Calu3 (cell line): ENCODE results near the gene FBXW2. TPM values are rescaled to one million over a fixed set of nuclear protein-coding genes. Genes with fewer than 3 reads are reported as not detected.

ENCODE experiments used
- BruUV-seq: library from RNA; stranded (reverse); fragments of 400-500 nt; replicated peaks from 2 replicates; lab custom pipeline; 2021; lab: Mats Ljungman, UMichigan
- CTCF ChIA-PET: fragments of 300-600 bp; sonication (Branson Sonifier 250); formaldehyde crosslinking; loops from one replicate; lab custom pipeline; 2022; ENCODE audit warnings: antibody characterized with exemption; lab: Charles Lee
- DNase-seq: peaks from one replicate; pipeline ENCODE4 v3.0.0; 2022
- H3K27ac Mint-ChIP-seq: one replicate; pipeline ENCODE4 v1.8.0; 2022; ENCODE audit warnings: mixed read lengths; ENCODE audit not compliant: unreplicated experiment
- H3K27me3 Mint-ChIP-seq: one replicate; pipeline ENCODE4 v1.8.0; 2022; ENCODE audit warnings: mixed read lengths; ENCODE audit not compliant: unreplicated experiment
- H3K36me3 Mint-ChIP-seq: one replicate; pipeline ENCODE4 v1.8.0; 2022; ENCODE audit warnings: mild to moderate bottlenecking, moderate library complexity, mixed read lengths; ENCODE audit not compliant: insufficient read depth, unreplicated experiment
- H3K4me1 Mint-ChIP-seq: one replicate; pipeline ENCODE4 v1.8.0; 2022; ENCODE audit warnings: mild to moderate bottlenecking, low read depth, mixed read lengths; ENCODE audit not compliant: unreplicated experiment
- H3K4me3 Mint-ChIP-seq: one replicate; pipeline ENCODE4 v1.8.0; 2022; ENCODE audit warnings: mild to moderate bottlenecking, low read depth, moderate library complexity, mixed read lengths; ENCODE audit not compliant: unreplicated experiment
- H3K9me3 Mint-ChIP-seq: one replicate; pipeline ENCODE4 v1.8.0; 2022; ENCODE audit warnings: low read depth, mixed read lengths; ENCODE audit not compliant: unreplicated experiment
- intact Hi-C: fragments of 100-400 bp; cut with micrococcal nuclease; formaldehyde crosslinking; loops from one replicate; pipeline ENCODE4 v1.10.0; 2022; ENCODE audit not compliant: unreplicated experiment
- total RNA-seq: library from RNA; stranded (reverse); gene quantifications from 2 replicates; pipeline ENCODE4 v1.2.3, GENCODE V29; 2022
- TF ChIP-seq, protein P1 (sequence below): fragments of 200-600 bp; IDR thresholded peaks from one replicate; pipeline ENCODE4 v1.8.0; 2022; ENCODE audit warnings: antibody characterized with exemption; ENCODE audit not compliant: unreplicated experiment

FBXW2 gene
- total RNA-seq, 1 experiment from 2014 or later, result 44.8 TPM

GRCh38 chr9:120712539-120713031, 80.6 kb downstream of the FBXW2 start:
- H3K4me1 Mint-ChIP-seq, result peaks cover 26% of the 10 kb centered on the region
- TSS peak; percentile 32 for BruUV-seq
- H3K4me3 Mint-ChIP-seq, result peak overlapping the region; percentile 87
- intact Hi-C loops, result no loop called here
- TF ChIP-seq, protein P1, sequence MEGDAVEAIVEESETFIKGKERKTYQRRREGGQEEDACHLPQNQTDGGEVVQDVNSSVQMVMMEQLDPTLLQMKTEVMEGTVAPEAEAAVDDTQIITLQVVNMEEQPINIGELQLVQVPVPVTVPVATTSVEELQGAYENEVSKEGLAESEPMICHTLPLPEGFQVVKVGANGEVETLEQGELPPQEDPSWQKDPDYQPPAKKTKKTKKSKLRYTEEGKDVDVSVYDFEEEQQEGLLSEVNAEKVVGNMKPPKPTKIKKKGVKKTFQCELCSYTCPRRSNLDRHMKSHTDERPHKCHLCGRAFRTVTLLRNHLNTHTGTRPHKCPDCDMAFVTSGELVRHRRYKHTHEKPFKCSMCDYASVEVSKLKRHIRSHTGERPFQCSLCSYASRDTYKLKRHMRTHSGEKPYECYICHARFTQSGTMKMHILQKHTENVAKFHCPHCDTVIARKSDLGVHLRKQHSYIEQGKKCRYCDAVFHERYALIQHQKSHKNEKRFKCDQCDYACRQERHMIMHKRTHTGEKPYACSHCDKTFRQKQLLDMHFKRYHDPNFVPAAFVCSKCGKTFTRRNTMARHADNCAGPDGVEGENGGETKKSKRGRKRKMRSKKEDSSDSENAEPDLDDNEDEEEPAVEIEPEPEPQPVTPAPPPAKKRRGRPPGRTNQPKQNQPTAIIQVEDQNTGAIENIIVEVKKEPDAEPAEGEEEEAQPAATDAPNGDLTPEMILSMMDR, result no peak
- DNase-seq, result no peak
- CTCF ChIA-PET, result interaction anchor here (0.6 to 2.8 kb wide), 4 partner anchors 18 to 347 kb away, joined by 3 to 7 read pairs (median 4); no protein-coding TSS in a partner anchor
- H3K27ac Mint-ChIP-seq, result peak overlapping the region; percentile 58
- H3K9me3 Mint-ChIP-seq, result no peaks in the 10 kb centered on the region
- H3K27me3 Mint-ChIP-seq, result no peaks in the 10 kb centered on the region
- H3K36me3 Mint-ChIP-seq, result peaks cover 21% of the 10 kb centered on the region

DNA sequence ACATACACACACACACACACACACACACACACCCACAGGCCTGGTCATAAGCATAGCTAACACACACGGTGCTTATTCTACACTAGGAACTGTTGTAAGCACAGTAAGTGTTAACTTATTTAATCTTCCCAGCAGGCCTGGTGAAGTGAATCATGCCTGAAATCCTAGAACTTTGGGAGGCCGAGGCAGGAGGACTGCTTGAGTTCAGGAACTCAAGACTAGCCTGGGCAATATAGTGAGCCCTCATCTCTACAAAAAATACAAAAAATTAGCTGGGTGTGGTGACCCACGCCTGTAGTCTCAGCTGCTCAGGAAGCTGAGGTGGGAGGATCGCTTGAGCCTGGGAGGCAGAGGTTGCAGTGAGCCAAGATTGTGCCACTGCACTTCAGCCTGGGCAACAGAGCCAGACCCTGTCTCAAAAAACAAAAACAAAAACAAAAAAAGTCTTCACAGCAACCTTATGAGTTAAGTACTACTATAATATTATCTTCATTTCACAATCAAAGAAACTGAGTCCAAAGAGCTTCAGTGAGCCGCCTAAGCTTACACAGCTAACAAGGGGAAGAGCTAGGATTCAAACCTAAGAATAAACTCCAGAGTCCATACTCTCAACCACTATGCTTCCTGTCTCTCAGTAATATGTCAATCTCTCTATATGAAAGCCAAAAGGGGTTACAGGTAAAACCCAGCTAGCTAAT, 81.2 kb downstream of the FBXW2 start:
- CTCF ChIA-PET, result interaction anchor here (0.6 to 2.8 kb wide), 3 partner anchors 19 to 348 kb away, joined by 3 to 7 read pairs (median 4); no protein-coding TSS in a partner anchor
- Mint-ChIP-seq H3K4me3 (peak overlapping the region; percentile 87), H3K36me3 (peaks cover 21% of the 10 kb centered on the region), H3K9me3 (no peaks in the 10 kb centered on the region), H3K4me1 (peaks cover 26% of the 10 kb centered on the region), H3K27me3 (no peaks in the 10 kb centered on the region), H3K27ac (peak overlapping the region; percentile 58)
- intact Hi-C loops, result loop anchor here (2.0 kb wide), 1 partner anchor 93 kb away; no protein-coding TSS in a partner anchor
- no TSS peak for BruUV-seq
- no peak for DNase-seq
- TF ChIP-seq, protein P1, result no peak

GRCh38 chr9:120711354-120711753, 81.9 kb downstream of the FBXW2 start:
- intact Hi-C loops, result loop anchor here (2.0 kb wide), 1 partner anchor 93 kb away; no protein-coding TSS in a partner anchor
- BruUV-seq, result no TSS peak
- TF ChIP-seq, protein P1, result no peak
- Mint-ChIP-seq H3K4me3 (peak overlapping the region; percentile 87), H3K36me3 (peaks cover 21% of the 10 kb centered on the region), H3K4me1 (peaks cover 26% of the 10 kb centered on the region), H3K27ac (peak overlapping the region; percentile 44), H3K9me3 (no peaks in the 10 kb centered on the region), H3K27me3 (no peaks in the 10 kb centered on the region)
- DNase-seq, result no peak
- CTCF ChIA-PET, result interaction anchor here (1.2 to 2.8 kb wide), 2 partner anchors 19 to 92 kb away, joined by 4 to 7 read pairs; no protein-coding TSS in a partner anchor

DNA sequence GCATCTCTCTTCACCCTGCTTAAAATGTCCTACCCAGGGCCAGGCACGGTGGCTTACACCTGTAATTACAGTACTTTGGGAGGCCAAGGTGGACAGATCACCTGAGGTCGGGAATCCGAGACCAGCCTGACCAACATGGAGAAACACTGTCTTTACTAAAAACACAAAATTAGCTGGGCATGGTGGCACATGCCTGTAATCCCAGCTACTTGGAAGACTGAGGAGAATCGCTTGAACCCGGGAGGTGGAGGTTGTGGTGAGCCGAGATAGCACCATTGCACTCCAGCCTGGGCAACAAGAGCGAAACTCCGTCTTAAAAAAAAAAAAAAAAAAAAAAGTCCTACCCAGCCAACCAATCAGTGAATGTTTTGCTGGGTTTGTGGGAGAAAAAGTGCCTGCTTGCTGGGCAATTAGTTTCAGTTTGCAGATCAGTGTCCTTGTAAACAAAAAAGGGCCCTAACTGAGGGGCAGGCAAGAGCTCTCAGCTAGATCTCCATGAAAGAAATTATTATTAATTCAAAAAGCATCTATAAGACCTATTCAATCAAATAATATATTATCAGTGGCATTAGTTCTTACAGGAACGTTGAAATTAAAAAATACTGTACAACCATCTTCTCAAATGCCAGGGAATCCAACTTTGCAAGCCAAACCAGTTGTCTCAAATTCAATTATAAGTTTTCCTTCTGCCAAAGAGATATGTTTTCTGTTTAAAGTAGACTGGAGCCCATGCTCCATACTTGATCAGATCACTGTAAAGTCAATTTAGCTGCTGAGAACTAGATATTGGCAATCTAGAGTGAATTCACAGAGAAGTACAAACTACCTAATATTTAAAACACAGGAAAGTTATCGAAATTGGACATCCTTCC, 82.9 kb downstream of the FBXW2 start:
- CTCF ChIA-PET, result interaction anchor here (0.5 to 2.8 kb wide), 2 partner anchors 91 to 885 kb away, joined by 4 to 7 read pairs; no protein-coding TSS in a partner anchor
- H3K27ac Mint-ChIP-seq, result peak overlapping the region; percentile 50
- BruUV-seq, result no TSS peak
- H3K27me3 Mint-ChIP-seq, result no peaks in the 10 kb centered on the region
- H3K4me1 Mint-ChIP-seq, result peaks cover 23% of the 10 kb centered on the region
- intact Hi-C loops, result loop anchor here (2.0 kb wide), 1 partner anchor 92 kb away; no protein-coding TSS in a partner anchor
- peak overlapping the region; percentile 87 for H3K4me3 Mint-ChIP-seq
- DNase-seq, result no peak
- H3K36me3 Mint-ChIP-seq, result peaks cover 21% of the 10 kb centered on the region
- H3K9me3 Mint-ChIP-seq, result no peaks in the 10 kb centered on the region
- TF ChIP-seq, protein P1, result no peak
